HPDE6-E6E7 (cell line): ENCODE results near the gene RTKN2.

Experiments used
- DNase-seq: peaks from one replicate; pipeline ENCODE4 v3.0.0; 2011; ENCODE audit warnings: missing footprints; ENCODE audit errors: extremely low spot score

Gene RTKN2

GRCh38 chr10:62172465-62172864 lies 96.2 kb downstream of the RTKN2 start:
- no peak for DNase-seq

DNA sequence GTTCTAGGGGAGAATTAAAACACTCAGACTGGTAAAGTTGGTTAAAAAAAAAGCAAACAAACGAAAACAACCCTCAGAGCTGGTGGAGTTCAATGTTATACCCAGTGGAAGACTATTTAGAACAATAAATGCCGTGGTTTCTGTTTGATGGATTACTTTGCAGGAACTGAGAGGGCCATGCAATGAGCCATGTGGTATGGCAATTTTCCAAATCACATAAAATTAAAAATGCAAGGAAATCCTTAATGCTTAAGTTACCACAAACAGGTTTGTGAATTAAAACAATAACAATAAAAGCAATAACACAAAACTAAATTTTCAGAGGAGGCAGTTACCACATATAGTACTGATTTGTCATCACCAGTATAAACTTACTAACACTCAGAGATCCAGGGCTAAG lies 96.9 kb downstream of the RTKN2 start:
- DNase-seq: no peak

GRCh38 chr10:62170732-62171131 lies 97.9 kb downstream of the RTKN2 start:
- DNase-seq: no peak

DNA sequence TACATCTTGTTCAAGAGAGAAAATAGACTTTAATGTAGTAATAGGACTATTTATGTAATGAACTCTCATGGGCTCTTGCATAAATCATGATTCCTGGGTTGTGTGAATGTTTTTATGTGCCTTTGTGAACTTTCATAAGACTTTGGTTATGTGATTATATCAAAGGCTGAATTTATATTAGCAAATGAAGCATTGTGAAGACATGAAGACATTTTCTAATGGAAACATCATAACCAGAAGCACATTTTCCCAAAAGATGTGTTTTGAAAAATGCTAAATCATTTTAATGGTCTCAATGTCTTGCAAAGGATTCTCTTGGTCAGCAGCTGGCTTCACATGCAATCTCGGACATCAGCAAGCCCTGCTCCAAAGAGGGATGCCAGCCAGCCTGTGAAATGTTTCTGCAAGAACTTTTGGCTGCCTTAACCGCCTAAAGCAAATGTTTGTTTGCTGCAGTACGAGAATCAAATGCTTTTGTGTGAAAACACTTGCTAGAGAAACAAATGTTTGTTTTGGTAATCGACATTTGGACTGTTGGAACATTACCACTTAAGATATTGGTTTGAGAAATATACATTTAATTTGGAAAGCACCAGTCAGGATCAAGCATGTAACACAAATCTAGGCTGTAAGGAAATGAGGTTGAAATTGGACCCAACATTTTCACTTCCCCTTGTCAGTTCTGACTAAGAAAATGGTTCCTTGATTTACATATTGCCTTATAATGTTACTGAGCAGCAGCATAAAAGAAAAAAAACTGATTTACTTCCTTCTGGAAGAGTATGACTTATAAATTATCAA lies 102.1 kb downstream of the RTKN2 start:
- no peak for DNase-seq

DNA sequence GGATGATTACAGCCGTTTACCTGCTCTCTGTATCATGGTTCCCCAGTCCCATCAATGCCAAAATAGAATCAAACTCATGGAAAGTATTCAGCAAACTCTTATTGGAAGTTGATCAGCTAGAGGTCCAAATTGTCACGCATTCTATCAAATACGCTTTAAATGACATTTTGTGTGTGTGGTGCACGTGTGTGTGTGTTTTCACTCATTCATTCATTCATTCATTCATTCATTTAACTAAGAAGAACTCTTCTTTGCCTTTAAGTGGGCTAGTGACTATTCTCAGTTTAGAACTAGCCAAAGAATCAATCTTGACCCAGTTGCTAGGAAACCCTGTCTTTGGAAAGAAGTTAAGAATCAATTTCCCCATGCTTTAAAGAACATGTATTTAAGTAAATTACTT lies 102.8 kb downstream of the RTKN2 start:
- no peak for DNase-seq

DNA sequence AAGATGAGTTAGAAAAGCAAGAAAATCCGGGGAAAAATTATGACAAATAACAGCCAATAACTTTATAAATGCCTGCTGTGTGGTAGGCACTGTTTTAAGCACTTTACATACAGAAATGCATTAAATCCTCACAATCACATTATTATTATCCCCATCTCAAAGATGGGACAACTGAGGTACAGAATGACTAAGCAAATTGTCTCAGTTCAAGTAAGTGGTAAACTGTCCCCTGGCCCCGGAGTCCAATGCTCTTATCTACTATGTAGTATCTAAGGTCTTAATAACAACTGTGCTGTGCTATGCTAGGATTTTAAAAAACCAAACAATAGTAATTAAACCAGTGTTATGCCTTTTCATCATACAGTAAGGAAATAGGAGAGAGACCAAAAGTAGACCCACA lies 105.6 kb downstream of the RTKN2 start:
- DNase-seq: no peak

DNA sequence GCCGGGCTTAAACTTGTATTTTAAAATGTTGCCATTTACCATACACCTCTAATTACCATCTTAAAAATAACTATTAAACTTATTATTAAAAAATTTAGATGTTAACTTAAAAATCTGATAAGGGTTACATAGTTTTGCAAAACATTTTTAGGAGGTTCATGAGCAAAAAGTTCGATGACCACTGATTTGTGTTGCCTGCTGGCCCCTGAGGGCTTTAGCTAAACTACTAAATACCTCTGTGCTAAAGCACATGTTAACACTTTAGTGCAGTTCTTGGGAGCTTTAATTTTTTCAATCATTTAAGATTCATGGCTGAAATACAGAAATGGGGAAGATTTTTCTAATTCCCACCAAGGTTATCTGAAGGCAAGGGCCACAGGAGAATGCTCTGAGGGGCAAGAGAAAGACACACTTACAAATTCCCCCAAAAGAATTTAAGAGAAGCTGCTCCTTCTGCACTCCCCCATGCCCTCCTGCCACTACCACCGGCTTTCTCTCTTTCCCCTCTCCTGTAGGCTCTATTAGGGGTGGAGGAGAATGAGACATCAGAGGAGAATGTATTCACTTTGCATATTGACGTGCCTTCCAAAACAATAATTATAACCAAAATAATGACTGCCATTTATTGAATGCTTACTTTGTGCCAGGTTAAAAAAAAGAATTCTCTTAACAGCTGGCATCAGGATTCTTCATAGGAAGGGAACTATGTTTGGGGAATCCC lies 106.2 kb downstream of the RTKN2 start:
- no peak for DNase-seq

GRCh38 chr10:62159351-62159750 lies 109.3 kb downstream of the RTKN2 start:
- no peak for DNase-seq

GRCh38 chr10:62157601-62158000 lies 111.0 kb downstream of the RTKN2 start:
- DNase-seq: no peak

DNA sequence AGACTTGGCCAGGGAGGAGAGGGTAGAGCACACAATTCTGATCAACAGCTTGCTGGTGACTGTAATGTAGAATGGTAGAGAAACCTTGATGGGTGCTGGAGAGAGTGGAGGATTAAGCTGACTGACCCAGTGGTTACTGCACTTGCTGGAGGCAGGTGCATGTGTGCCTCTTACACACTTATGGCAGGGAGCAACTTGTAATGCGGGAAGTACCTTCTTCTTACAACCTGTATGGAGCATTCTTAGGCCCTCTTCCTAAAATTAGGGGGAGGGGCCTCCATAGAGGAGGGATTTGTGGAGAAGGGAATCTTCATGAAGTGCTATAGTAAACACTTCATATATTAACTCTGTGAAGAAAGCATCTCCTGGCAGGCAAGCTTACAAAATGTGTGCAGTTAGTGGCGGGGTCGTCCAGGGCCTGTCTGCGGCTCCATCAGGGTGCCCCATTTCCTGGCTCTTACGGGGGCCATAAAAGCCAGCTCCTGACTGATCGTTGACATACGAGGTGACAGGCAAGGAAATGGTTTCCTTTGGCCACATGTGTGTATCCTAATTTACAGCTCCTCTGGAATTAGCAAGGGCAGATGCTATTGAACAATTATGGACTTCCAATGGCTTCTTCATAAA lies 113.5 kb downstream of the RTKN2 start:
- no peak for DNase-seq

- no peak for DNase-seq
These were observed 114.4 kb downstream of the RTKN2 start for GRCh38 chr10:62154231-62154630.

DNA sequence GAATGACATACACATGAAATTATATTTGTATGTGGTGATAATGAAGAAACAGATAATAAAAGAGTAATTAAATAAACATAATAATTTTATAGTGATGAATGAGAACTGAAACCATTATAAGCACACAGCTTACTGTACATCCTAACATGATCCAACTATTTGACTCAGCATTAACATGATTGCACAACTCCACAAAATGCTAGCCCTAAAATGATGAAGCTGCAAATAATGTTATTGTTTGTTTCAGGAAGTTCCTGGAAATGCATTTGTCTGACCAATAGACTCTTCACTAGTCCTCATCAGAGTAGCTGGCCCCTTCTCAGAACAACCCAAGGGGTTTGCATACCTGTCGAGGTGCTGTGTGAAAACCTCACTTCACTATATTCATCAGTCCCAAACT lies 115.5 kb downstream of the RTKN2 start:
- DNase-seq: no peak

DNA sequence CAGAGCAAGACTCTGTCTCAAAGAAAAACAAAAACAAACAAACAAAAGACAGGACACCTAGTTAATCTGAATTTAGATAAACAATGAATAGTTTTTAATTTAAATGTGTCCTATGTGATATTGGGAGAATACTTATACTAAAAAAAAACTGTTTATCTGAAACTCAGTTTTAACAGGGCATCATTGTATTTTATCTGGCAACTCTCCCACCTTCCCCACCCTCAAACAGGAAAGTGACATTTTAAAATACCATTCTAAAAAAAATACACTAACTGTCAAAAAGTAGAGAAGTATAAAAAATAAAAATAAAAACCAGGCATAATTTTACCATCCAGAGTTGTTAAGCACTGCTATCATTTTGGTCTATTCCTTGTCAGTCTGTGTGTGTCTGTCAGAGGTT lies 119.0 kb downstream of the RTKN2 start:
- DNase-seq: no peak

DNA sequence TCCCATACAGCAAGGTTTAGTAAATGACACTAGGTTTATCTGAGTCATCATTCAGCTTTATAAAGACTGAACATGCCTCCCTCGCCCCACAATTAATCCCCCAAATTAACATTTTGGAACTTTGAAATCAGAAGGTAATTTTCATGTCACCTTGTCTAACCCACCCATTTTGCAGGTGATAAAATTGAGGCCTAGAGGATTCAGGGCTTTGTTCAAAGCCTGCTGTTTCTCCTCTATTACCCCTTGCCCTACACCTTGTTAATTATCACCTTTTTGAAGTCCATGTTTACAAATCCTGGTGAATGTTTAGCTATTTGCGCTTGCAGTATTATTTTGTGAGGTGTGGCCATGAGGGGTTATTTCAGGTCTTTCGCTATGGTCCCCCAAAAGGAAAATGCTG lies 120.5 kb downstream of the RTKN2 start:
- DNase-seq: no peak

- no peak for DNase-seq
These were observed 121.2 kb downstream of the RTKN2 start for GRCh38 chr10:62147425-62147824.

GRCh38 chr10:62136931-62137330 lies 131.7 kb downstream of the RTKN2 start:
- DNase-seq: no peak

- no peak for DNase-seq
These were observed 135.0 kb downstream of the RTKN2 start for GRCh38 chr10:62133618-62134017.
